GM12878 (cell line): ENCODE measurements around the gene CCDC137. TPM values are rescaled to one million over a fixed set of nuclear protein-coding genes. Genes with fewer than 3 reads are reported as not detected.

Experiments used
- BCL3 ChIP-seq: IDR thresholded peaks from 2 replicates; pipeline ENCODE4 v1.6.1; 2011; ENCODE audit warnings: borderline replicate concordance, low read depth, mild to moderate bottlenecking, moderate library complexity, low read length; ENCODE audit not compliant: insufficient read depth, poor library complexity, severe bottlenecking
- BHLHE40 ChIP-seq, 2 experiments: fragments of 450-650 bp in 1 of 2; IDR thresholded peaks; 2 replicates each; pipeline ENCODE4 v1.6.1; 2011 to 2017; ENCODE audit warnings: low read depth in 2 of 2, borderline replicate concordance in 1 of 2, improper control_type of control experiment in 1 of 2, low read length in 1 of 2, mild to moderate bottlenecking in 1 of 2
- DPF2 ChIP-seq: fragments of 450-650 bp; IDR thresholded peaks from 2 replicates; pipeline ENCODE4 v1.6.1; 2017; ENCODE audit warnings: mild to moderate bottlenecking
- HCFC1 ChIP-seq: fragments of 150-350 bp; IDR thresholded peaks from 2 replicates; pipeline ENCODE4 v1.6.1; 2014; ENCODE audit warnings: low read length
- HDGF ChIP-seq: fragments of 450-650 bp; IDR thresholded peaks from 2 replicates; pipeline ENCODE4 v1.6.1; 2016; ENCODE audit warnings: antibody characterized with exemption
- MEF2B ChIP-seq: fragments of 450-650 bp; IDR thresholded peaks from 2 replicates; pipeline ENCODE4 v1.6.1; 2018; ENCODE audit warnings: mild to moderate bottlenecking, moderate library complexity; ENCODE audit not compliant: partially characterized antibody, poor library complexity, severe bottlenecking
- MTA2 ChIP-seq: fragments of 450-650 bp; IDR thresholded peaks from 2 replicates; pipeline ENCODE4 v1.6.1; 2016; ENCODE audit warnings: low read depth, mild to moderate bottlenecking, moderate library complexity
- MYB ChIP-seq: fragments of 150-350 bp; IDR thresholded peaks from 2 replicates; pipeline ENCODE4 v1.6.1; 2014; ENCODE audit warnings: mild to moderate bottlenecking, low read depth, low read length, borderline replicate concordance
- NR2F1 ChIP-seq: fragments of 450-650 bp; conservative IDR thresholded peaks from 2 replicates; pipeline ENCODE4 v1.6.1; 2017; ENCODE audit warnings: mild to moderate bottlenecking
- PAX8 ChIP-seq: fragments of 450-650 bp; IDR thresholded peaks from 2 replicates; pipeline ENCODE4 v1.6.1; 2017; ENCODE audit warnings: mild to moderate bottlenecking, moderate library complexity
- RB1 ChIP-seq: fragments of 450-650 bp; formaldehyde crosslinking; IDR thresholded peaks from 2 replicates; pipeline ENCODE4 v1.6.1; 2017; ENCODE audit warnings: mild to moderate bottlenecking, borderline replicate concordance
- ZNF207 ChIP-seq: fragments of 450-650 bp; IDR thresholded peaks from 2 replicates; pipeline ENCODE4 v1.6.1; 2014; ENCODE audit warnings: antibody characterized with exemption, mild to moderate bottlenecking, borderline replicate concordance
- ZNF687 ChIP-seq: fragments of 450-650 bp; IDR thresholded peaks from 2 replicates; pipeline ENCODE4 v1.6.1; 2017; ENCODE audit warnings: mild to moderate bottlenecking, moderate library complexity
- polyA plus RNA-seq, 11 experiments: library from polyadenylated mRNA; depleted of rRNA in 4 of 11; unstranded in 6 of 11; stranded (reverse) in 5 of 11; fragments of >200 nt; fragmentation: Nextera tagmentation in 4 of 11; fragmentation: Illumina TruSeq in 1 of 11; extraction: Ambion mirVana in 4 of 11; extraction: Trizol in 1 of 11; gene quantifications; 1 replicate in 1 of 11; 2 replicates in 10 of 11; pipeline versions ENCODE4 v1.2.1 to v1.2.3, GENCODE V29; 2011 to 2016; ENCODE audit warnings: inconsistent platforms in 2 of 11, missing spikeins in 2 of 11, low read depth in 1 of 11
- total RNA-seq, 4 experiments: library from RNA; depleted of rRNA in 3 of 4; stranded (reverse); fragments of >200 nt in 3 of 4; fragmentation: Illumina TruSeq in 1 of 4; extraction: Trizol in 1 of 4; gene quantifications; 2 replicates each; pipeline versions ENCODE4 v1.2.1 to v1.2.3, GENCODE V29; 2013 to 2021
- TF ChIP-seq, protein P1 (sequence below): fragments of 450-650 bp; IDR thresholded peaks from 2 replicates; pipeline ENCODE4 v1.6.1; 2017; ENCODE audit warnings: mild to moderate bottlenecking, moderate library complexity
- TF ChIP-seq, protein P2 (sequence below): IDR thresholded peaks from 2 replicates; pipeline ENCODE4 v1.6.1; 2012; ENCODE audit warnings: low read depth, low read length, improper control_type of control experiment

The CCDC137 gene
- total and polyA plus RNA-seq, 10 of the 15 experiments (the other 5 are each of a cell fraction or from before 2014, with no cell fraction given): 2.2 to 45.4 (median 22.1) TPM

DNA sequence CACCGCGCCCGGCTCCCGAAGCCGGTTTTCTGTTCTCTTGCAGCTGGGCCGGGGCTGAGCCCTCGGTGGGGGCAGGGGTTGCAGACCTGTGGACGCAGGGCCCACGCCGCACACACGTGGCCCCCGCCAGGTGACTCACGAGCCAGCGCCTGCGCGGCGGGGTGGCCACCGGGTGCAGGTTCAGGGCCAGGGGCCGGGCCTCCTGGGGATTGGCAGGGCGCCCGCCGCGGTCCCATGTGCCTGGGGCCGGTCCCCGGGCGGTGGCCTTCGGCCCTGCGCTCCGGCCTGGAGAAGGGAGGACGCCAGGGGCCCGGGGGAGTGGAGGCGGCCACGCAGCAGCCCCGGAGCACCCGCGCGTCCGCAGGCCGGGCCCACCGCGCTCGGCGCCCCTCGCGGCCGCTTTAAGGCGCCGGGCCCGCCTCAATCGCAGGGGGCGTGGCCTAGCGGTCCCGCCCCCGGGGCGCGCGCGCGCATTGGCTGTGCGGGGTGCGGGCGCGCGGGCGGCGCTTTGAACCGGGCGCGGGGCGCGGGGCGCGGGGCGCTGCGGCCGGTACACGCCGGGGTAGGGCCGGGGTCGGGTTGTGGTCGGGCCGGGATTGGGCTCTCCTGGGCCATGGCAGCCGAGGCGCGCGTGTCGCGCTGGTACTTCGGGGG lies 45.4 kb downstream of the CCDC137 start, which contains the start of gene SLC25A10 (continued):
- no peak for TF ChIP-seq MYB
- TF ChIP-seq, protein P1, sequence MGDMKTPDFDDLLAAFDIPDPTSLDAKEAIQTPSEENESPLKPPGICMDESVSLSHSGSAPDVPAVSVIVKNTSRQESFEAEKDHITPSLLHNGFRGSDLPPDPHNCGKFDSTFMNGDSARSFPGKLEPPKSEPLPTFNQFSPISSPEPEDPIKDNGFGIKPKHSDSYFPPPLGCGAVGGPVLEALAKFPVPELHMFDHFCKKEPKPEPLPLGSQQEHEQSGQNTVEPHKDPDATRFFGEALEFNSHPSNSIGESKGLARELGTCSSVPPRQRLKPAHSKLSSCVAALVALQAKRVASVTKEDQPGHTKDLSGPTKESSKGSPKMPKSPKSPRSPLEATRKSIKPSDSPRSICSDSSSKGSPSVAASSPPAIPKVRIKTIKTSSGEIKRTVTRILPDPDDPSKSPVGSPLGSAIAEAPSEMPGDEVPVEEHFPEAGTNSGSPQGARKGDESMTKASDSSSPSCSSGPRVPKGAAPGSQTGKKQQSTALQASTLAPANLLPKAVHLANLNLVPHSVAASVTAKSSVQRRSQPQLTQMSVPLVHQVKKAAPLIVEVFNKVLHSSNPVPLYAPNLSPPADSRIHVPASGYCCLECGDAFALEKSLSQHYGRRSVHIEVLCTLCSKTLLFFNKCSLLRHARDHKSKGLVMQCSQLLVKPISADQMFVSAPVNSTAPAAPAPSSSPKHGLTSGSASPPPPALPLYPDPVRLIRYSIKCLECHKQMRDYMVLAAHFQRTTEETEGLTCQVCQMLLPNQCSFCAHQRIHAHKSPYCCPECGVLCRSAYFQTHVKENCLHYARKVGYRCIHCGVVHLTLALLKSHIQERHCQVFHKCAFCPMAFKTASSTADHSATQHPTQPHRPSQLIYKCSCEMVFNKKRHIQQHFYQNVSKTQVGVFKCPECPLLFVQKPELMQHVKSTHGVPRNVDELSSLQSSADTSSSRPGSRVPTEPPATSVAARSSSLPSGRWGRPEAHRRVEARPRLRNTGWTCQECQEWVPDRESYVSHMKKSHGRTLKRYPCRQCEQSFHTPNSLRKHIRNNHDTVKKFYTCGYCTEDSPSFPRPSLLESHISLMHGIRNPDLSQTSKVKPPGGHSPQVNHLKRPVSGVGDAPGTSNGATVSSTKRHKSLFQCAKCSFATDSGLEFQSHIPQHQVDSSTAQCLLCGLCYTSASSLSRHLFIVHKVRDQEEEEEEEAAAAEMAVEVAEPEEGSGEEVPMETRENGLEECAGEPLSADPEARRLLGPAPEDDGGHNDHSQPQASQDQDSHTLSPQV: peak; percentile 68; the same call in 1 of the 2 replicates
- peak; percentile 98 for TF ChIP-seq NR2F1
- TF ChIP-seq PAX8: no peak
- TF ChIP-seq DPF2: peak; percentile 84
- TF ChIP-seq HDGF: no peak
- peak; percentile 83; the same call in 1 of the 2 replicates for TF ChIP-seq ZNF207
- TF ChIP-seq, protein P2, sequence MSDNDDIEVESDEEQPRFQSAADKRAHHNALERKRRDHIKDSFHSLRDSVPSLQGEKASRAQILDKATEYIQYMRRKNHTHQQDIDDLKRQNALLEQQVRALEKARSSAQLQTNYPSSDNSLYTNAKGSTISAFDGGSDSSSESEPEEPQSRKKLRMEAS: peak; percentile 93
- no peak for TF ChIP-seq MTA2
- TF ChIP-seq MEF2B: peak; percentile 85
- TF ChIP-seq ZNF687: peak; percentile 92
- TF ChIP-seq RB1: 0 out of 2 replicates have a peak, but pooled peaks have one; percentile 76
- TF ChIP-seq BHLHE40 (IDR thresholded peaks at IDR 0.05; ENCODE audit: borderline replicate concordance in 1 of 2, low read depth in 2 of 2, low read length in 1 of 2): peak; percentile 84 to 96; a peak in 3 of 4 replicates
- TF ChIP-seq HCFC1: 0 out of 2 replicates have a peak, but pooled peaks have one; percentile 12
- TF ChIP-seq BCL3: peak; percentile 54
